ENCODE data around the gene TUBG1. TPM values are rescaled to one million over a fixed set of nuclear protein-coding genes. Genes with fewer than 3 reads are reported as not detected.

The TUBG1 gene
- total and polyA plus RNA-seq, 9 of the 15 experiments (the other 6 are each of a cell fraction or from before 2014, with no cell fraction given): 33.1 to 147 (median 66.0) TPM

DNA sequence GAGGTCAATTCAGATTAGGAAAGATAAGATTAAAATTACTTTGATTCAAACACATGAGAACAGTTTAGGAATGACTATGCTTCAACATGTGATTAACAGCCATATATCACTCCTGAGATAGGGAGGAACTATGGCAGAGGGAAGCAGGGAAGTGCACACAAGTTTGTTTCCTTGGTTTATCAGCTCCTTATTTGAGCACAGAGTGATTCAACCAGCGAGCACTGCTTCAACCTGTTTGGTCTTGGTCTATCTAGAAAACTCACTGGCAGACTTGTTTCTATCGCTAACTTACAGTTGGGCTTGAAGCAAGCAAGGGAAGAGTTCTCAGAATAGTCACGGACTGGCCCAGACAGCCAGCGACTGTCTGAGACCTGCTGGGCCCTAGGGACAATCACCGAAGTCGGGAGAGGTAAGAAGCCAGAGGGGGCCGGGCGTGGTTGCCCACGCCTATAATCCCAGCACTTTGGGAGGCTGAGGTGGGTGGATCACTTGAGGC, 23.5 kb downstream of the TUBG1 start (continued):
- TF ChIP-seq, protein P1, sequence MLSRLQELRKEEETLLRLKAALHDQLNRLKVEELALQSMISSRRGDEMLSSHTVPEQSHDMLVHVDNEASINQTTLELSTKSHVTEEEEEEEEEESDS (CRISPR knock-in tag; IDR thresholded peaks at IDR 0.05): no peak
- TF ChIP-seq HIVEP1 (CRISPR knock-in tag; IDR thresholded peaks at IDR 0.05) (no peak), ZC3H11A (IDR thresholded peaks at IDR 0.05; ENCODE audit: low read depth, low read length) (no peak), ZNF551 (CRISPR knock-in tag; IDR thresholded peaks at IDR 0.05) (no peak), SMARCC2 (IDR thresholded peaks at IDR 0.05; ENCODE audit: low read depth) (no peak), KAT2B (IDR thresholded peaks at IDR 0.05; ENCODE audit: low read depth, low read length) (no peak), TBL1XR1 (IDR thresholded peaks at IDR 0.05; ENCODE audit: low read length in 2 of 2) (peak in 1 of 2 experiments; percentile 42; a peak in 2 of 4 replicates), ATF1 (CRISPR knock-in tag; IDR thresholded peaks at IDR 0.05) (no peak), ATF1 (tag; IDR thresholded peaks at IDR 0.05) (peak; percentile 37; the same call in 1 of the 2 replicates), MCM5 (IDR thresholded peaks at IDR 0.05; ENCODE audit: low read depth) (no peak), BCL6 (CRISPR knock-in tag; IDR thresholded peaks at IDR 0.05) (no peak), ZNF655 (CRISPR knock-in tag; IDR thresholded peaks at IDR 0.05) (no peak)
- TF ChIP-seq, protein P2, sequence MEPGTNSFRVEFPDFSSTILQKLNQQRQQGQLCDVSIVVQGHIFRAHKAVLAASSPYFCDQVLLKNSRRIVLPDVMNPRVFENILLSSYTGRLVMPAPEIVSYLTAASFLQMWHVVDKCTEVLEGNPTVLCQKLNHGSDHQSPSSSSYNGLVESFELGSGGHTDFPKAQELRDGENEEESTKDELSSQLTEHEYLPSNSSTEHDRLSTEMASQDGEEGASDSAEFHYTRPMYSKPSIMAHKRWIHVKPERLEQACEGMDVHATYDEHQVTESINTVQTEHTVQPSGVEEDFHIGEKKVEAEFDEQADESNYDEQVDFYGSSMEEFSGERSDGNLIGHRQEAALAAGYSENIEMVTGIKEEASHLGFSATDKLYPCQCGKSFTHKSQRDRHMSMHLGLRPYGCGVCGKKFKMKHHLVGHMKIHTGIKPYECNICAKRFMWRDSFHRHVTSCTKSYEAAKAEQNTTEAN (CRISPR knock-in tag; IDR thresholded peaks at IDR 0.05): no peak
- TF ChIP-seq, protein P3, sequence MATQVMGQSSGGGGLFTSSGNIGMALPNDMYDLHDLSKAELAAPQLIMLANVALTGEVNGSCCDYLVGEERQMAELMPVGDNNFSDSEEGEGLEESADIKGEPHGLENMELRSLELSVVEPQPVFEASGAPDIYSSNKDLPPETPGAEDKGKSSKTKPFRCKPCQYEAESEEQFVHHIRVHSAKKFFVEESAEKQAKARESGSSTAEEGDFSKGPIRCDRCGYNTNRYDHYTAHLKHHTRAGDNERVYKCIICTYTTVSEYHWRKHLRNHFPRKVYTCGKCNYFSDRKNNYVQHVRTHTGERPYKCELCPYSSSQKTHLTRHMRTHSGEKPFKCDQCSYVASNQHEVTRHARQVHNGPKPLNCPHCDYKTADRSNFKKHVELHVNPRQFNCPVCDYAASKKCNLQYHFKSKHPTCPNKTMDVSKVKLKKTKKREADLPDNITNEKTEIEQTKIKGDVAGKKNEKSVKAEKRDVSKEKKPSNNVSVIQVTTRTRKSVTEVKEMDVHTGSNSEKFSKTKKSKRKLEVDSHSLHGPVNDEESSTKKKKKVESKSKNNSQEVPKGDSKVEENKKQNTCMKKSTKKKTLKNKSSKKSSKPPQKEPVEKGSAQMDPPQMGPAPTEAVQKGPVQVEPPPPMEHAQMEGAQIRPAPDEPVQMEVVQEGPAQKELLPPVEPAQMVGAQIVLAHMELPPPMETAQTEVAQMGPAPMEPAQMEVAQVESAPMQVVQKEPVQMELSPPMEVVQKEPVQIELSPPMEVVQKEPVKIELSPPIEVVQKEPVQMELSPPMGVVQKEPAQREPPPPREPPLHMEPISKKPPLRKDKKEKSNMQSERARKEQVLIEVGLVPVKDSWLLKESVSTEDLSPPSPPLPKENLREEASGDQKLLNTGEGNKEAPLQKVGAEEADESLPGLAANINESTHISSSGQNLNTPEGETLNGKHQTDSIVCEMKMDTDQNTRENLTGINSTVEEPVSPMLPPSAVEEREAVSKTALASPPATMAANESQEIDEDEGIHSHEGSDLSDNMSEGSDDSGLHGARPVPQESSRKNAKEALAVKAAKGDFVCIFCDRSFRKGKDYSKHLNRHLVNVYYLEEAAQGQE (IDR thresholded peaks at IDR 0.05; ENCODE audit: borderline replicate concordance): peak; percentile 97
- TF ChIP-seq, protein P3 (CRISPR knock-in tag; IDR thresholded peaks at IDR 0.05; ENCODE audit: low read depth): no peak
